GM19351 (cell line): ENCODE results near the gene TGFBR1.

ENCODE experiments used
- ATAC-seq: cut with Tn5 transposase; IDR thresholded peaks from one replicate; pipeline ENCODE4 v1.9.1; 2021; ENCODE audit warnings: mild to moderate bottlenecking, moderate library complexity; ENCODE audit not compliant: unreplicated experiment

TGFBR1 gene

GRCh38 chr9:99130069-99130468, 25.2 kb downstream of the TGFBR1 start:
- peak; percentile 69 for ATAC-seq

- no peak for ATAC-seq
Measured at GRCh38 chr9:99133145-99133544, 28.2 kb downstream of the TGFBR1 start.

- no peak for ATAC-seq
Measured at GRCh38 chr9:99134893-99135341, 30.0 kb downstream of the TGFBR1 start.

- no peak for ATAC-seq
Measured at GRCh38 chr9:99135456-99135855, 30.5 kb downstream of the TGFBR1 start.

GRCh38 chr9:99137225-99137624, 32.3 kb downstream of the TGFBR1 start:
- ATAC-seq, result peak; percentile 47

GRCh38 chr9:99137891-99138290, 33.0 kb downstream of the TGFBR1 start:
- no peak for ATAC-seq

GRCh38 chr9:99138424-99139284, 33.7 kb downstream of the TGFBR1 start:
- no peak for ATAC-seq

- no peak for ATAC-seq
Measured at GRCh38 chr9:99139868-99140267, 35.0 kb downstream of the TGFBR1 start.

GRCh38 chr9:99140685-99141314, 35.9 kb downstream of the TGFBR1 start:
- peak; percentile 72 for ATAC-seq

GRCh38 chr9:99141849-99142248, 36.9 kb downstream of the TGFBR1 start:
- no peak for ATAC-seq

- ATAC-seq, result no peak
Measured at GRCh38 chr9:99142275-99142674, 37.4 kb downstream of the TGFBR1 start.

GRCh38 chr9:99143655-99144054, 38.7 kb downstream of the TGFBR1 start:
- ATAC-seq, result no peak

GRCh38 chr9:99144966-99145365, 40.1 kb downstream of the TGFBR1 start:
- no peak for ATAC-seq

GRCh38 chr9:99146574-99146973, 41.7 kb downstream of the TGFBR1 start:
- ATAC-seq, result no peak

- ATAC-seq, result no peak
Measured at GRCh38 chr9:99147177-99147576, 42.3 kb downstream of the TGFBR1 start.

- ATAC-seq, result no peak
Measured at GRCh38 chr9:99150451-99151171, 45.7 kb downstream of the TGFBR1 start.

- no peak for ATAC-seq
Measured at GRCh38 chr9:99154356-99154755, 49.4 kb downstream of the TGFBR1 start.

GRCh38 chr9:99155736-99156135, 50.8 kb downstream of the TGFBR1 start:
- no peak for ATAC-seq

- ATAC-seq, result no peak
Measured at GRCh38 chr9:99158629-99159028, 53.7 kb downstream of the TGFBR1 start.

GRCh38 chr9:99160173-99160572, 55.3 kb downstream of the TGFBR1 start:
- ATAC-seq, result no peak

- no peak for ATAC-seq
Measured at GRCh38 chr9:99162759-99163364, 57.9 kb downstream of the TGFBR1 start.
